ENCODE results near the gene TBXA2R.

The TBXA2R gene

DNA sequence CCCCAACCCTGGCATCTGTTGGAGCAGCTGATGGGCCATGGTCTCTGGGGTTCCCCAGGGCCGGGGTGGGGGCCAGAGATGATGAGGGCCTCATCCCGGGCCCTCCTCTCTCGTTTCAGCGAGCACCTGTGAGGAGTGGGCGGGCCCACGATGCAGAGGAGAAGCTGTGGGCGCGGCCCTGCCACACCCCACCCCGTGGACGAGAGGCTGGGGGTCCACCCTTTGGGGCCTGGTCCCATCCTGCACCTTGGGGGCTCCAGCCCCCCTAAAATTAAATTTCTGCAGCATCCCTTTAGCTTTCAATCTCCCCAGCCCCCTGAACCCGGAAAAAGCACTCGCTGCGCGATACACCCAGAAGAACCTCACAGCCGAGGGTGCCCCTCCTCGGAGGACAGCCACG is 28.3 kb downstream of the TBXA2R start:
- ChIA-PET CTCF (no interaction called here), POLR2A (no interaction called here)
- no peak for TF ChIP-seq BHLHE40 (IDR thresholded peaks at IDR 0.05; ENCODE audit: borderline replicate concordance)
- no peak for TF ChIP-seq SUZ12 (IDR thresholded peaks at IDR 0.05)
- no peak for TF ChIP-seq FOXK2 (IDR thresholded peaks at IDR 0.05)
- TF ChIP-seq CTBP1 (IDR thresholded peaks at IDR 0.05; ENCODE audit: borderline replicate concordance), result no peak
- no peak for TF ChIP-seq HDGF (IDR thresholded peaks at IDR 0.05; ENCODE audit: borderline replicate concordance)
- TF ChIP-seq NFRKB (IDR thresholded peaks at IDR 0.05), result no peak
- DNase-seq (ENCODE audit: extremely low spot score), result no peak

DNA sequence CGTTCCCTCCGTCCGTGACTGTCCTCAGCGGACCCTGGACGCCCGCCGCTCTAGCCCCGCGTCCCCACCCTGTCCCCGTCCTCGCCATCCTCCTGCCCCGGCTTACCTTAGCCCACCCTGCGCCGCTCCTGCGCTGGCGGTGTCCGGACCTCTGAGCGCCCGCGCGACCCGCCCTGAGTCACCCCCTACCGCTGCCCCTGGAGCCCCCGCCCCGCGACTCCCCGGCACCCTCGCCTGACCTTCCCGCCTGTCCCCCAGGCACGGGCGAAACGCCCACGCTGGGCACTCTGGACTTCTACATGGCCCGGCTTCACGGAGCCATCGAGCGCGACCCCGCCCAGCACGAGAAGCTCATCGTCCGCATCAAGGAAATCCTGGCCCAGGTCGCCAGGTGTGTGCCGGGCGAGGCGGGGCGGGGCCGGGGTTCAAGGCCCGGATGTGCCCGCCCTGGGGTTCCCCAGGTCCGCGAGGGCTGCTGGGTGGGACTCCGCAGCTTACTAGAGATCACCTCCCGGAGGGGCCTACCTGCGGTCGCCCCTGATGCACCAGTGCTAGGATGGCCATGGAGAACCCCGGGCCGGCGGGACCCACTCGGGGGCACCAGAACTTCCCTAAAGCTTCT is 28.8 kb downstream of the TBXA2R start:
- ChIA-PET CTCF (no interaction called here), POLR2A (interaction anchor here (0.8 kb wide), 1 partner anchor 22 kb away, joined by 3 read pairs; no protein-coding TSS in a partner anchor)
- no peak for DNase-seq (ENCODE audit: extremely low spot score)
- TF ChIP-seq FOXA1 (IDR thresholded peaks at IDR 0.05), result no peak
- no peak for TF ChIP-seq CTBP1 (IDR thresholded peaks at IDR 0.05; ENCODE audit: borderline replicate concordance)
- TF ChIP-seq FOXK2 (IDR thresholded peaks at IDR 0.05), result no peak
- TF ChIP-seq FOXM1 (IDR thresholded peaks at IDR 0.05; ENCODE audit: borderline replicate concordance), result no peak
- TF ChIP-seq ARNT (IDR thresholded peaks at IDR 0.05), result no peak

DNA sequence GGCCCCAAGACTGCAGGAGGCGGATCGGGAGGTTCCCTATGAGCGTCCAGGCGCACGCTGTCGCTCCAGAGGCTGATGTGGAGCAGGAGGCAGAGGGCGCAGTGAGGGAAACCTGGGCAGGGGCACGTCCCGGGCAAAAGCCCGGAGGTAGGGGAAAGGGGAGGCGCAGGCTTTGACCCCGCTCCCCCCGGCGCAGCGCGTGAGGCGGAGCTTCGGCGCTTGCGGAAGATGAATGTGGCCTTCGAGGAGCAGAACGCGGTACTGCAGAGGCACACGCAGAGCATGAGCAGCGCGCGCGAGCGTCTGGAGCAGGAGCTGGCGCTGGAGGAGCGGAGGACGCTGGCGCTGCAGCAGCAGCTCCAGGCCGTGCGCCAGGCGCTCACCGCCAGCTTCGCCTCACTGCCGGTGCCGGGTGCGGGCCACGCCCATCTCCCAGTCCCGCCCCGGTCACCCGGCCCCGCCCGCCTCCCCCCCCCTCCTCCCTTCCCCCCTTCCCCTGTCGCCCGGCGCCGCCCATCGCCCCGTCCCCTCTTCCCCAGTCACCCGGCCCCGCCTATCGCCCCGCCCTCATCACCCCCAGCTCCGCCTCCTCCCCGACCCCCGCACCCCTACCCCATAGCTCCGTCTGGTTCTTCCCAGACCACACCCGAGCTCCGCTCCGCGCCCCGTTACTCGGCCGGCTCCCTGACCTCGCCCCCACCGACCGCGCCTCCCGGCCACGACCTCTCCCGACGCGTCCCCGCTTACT is 29.8 kb downstream of the TBXA2R start:
- DNase-seq (ENCODE audit: extremely low spot score), result no peak
- POLR2A ChIA-PET, result interaction anchor here (0.8 kb wide), 1 partner anchor 23 kb away, joined by 3 read pairs; no protein-coding TSS in a partner anchor
- CTCF ChIA-PET, result interaction anchor here (0.6 to 2.0 kb wide), 2 partner anchors 9 to 31 kb away, joined by 6 to 10 read pairs; no protein-coding TSS in a partner anchor
- TF ChIP-seq LEF1 (IDR thresholded peaks at IDR 0.05; ENCODE audit: borderline replicate concordance), result no peak
- TF ChIP-seq BHLHE40 (IDR thresholded peaks at IDR 0.05; ENCODE audit: borderline replicate concordance), result no peak
- TF ChIP-seq FOXA1 (IDR thresholded peaks at IDR 0.05), result no peak
- TF ChIP-seq CTBP1 (IDR thresholded peaks at IDR 0.05; ENCODE audit: borderline replicate concordance), result no peak
- no peak for TF ChIP-seq TARDBP (IDR thresholded peaks at IDR 0.05)
- TF ChIP-seq ZNF384 (IDR thresholded peaks at IDR 0.05), result no peak
- no peak for TF ChIP-seq FOXK2 (IDR thresholded peaks at IDR 0.05)
- no peak for TF ChIP-seq ARNT (IDR thresholded peaks at IDR 0.05)
- no peak for TF ChIP-seq SUZ12 (IDR thresholded peaks at IDR 0.05)
- TF ChIP-seq NFRKB (IDR thresholded peaks at IDR 0.05), result no peak

DNA sequence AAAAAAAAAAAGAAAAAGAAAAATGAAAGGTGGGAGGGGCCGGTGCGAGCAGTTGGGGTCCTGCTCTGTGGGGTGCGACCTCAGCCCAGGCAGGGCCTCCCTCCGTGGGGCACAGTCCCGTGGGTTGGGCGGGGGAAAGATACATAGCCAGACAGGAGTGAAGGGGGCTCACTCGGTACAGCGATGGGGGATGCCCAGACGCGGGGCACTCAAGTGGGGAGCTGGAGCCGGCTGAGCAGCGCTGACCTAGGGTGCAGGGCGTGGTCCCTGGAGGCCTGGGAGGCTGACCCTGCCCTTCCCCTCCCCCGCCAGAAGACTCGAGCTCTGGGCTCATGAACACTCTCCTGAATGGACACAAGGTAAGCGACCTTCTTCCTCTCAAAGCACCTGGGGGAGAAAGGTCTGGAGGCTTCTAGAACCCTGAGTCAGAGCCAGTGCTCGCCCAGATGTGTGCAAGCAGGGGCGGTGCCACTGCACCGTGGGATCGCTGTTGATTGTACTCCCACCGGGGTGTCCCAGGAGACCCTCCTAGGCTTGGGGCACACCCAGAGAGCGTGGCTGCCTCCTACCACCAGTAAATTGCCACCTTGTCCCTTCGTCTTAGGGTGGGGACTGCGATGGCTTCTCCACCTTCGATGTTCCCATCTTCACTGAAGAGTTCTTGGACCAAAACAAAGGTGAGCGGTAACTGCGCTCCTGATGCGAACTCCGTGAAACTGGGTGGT is 30.6 kb downstream of the TBXA2R start:
- ChIA-PET POLR2A (no interaction called here), CTCF (interaction anchor here (0.6 to 2.0 kb wide), 6 partner anchors 8 to 34 kb away, joined by 3 to 10 read pairs (median 4); no protein-coding TSS in a partner anchor)

DNA sequence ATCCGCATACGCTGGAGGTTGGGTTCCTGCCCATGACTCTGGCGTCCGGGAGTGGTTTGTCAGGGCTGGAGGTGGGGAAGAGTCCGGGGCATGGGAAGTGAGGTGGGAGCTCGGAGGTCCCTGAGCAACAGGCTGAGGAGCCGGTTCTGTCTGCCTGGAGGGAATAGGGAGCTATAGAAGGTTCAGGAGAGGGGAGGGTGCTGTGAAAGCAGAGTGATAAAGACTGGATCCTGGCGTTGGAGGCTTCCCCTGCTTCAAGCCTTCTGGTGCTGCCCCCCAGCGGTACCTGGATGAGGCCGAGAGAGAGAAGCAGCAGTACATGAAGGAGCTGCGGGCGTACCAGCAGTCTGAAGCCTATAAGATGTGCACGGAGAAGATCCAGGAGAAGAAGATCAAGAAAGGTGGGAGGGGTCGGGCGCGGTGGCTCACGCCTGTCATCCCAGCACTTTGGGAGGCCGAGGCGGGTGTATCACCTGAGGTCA is 31.4 kb downstream of the TBXA2R start:
- DNase-seq (ENCODE audit: extremely low spot score), result peak; percentile 41
- ChIA-PET CTCF (interaction anchor here (0.6 to 2.0 kb wide), 7 partner anchors 9 to 75 kb away, joined by 3 to 10 read pairs (median 4); no protein-coding TSS in a partner anchor), POLR2A (no interaction called here)
- TF ChIP-seq CTBP1 (IDR thresholded peaks at IDR 0.05; ENCODE audit: borderline replicate concordance), result no peak; the same call in 1 of the 2 replicates
- no peak for TF ChIP-seq BHLHE40 (IDR thresholded peaks at IDR 0.05; ENCODE audit: borderline replicate concordance)
- TF ChIP-seq, protein P1, sequence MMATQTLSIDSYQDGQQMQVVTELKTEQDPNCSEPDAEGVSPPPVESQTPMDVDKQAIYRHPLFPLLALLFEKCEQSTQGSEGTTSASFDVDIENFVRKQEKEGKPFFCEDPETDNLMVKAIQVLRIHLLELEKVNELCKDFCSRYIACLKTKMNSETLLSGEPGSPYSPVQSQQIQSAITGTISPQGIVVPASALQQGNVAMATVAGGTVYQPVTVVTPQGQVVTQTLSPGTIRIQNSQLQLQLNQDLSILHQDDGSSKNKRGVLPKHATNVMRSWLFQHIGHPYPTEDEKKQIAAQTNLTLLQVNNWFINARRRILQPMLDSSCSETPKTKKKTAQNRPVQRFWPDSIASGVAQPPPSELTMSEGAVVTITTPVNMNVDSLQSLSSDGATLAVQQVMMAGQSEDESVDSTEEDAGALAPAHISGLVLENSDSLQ (IDR thresholded peaks at IDR 0.05), result no peak
- no peak for TF ChIP-seq FOXA1 (IDR thresholded peaks at IDR 0.05)
- TF ChIP-seq ELF4 (IDR thresholded peaks at IDR 0.05), result no peak
- no peak for TF ChIP-seq HDGF (IDR thresholded peaks at IDR 0.05; ENCODE audit: borderline replicate concordance)
- no peak for TF ChIP-seq SUZ12 (IDR thresholded peaks at IDR 0.05)
- no peak for TF ChIP-seq L3MBTL2 (conservative IDR thresholded peaks at IDR 0.05)
- no peak for TF ChIP-seq FOXK2 (IDR thresholded peaks at IDR 0.05)
- TF ChIP-seq TARDBP (IDR thresholded peaks at IDR 0.05), result no peak
- no peak for TF ChIP-seq LEF1 (IDR thresholded peaks at IDR 0.05; ENCODE audit: borderline replicate concordance)
- TF ChIP-seq ZNF384 (IDR thresholded peaks at IDR 0.05), result no peak
- no peak for TF ChIP-seq NFRKB (IDR thresholded peaks at IDR 0.05)

More for the DNA sequence above, 30.6 kb downstream of the TBXA2R start:
- no peak for TF ChIP-seq FOXM1 (IDR thresholded peaks at IDR 0.05; ENCODE audit: borderline replicate concordance)
- TF ChIP-seq HDGF (IDR thresholded peaks at IDR 0.05; ENCODE audit: borderline replicate concordance), result no peak
- no peak for TF ChIP-seq FOXA1 (IDR thresholded peaks at IDR 0.05)
- no peak for TF ChIP-seq CTBP1 (IDR thresholded peaks at IDR 0.05; ENCODE audit: borderline replicate concordance)
- no peak for TF ChIP-seq ELF4 (IDR thresholded peaks at IDR 0.05)
- TF ChIP-seq SUZ12 (IDR thresholded peaks at IDR 0.05), result no peak
- no peak for TF ChIP-seq FOXK2 (IDR thresholded peaks at IDR 0.05)
- no peak for TF ChIP-seq BHLHE40 (IDR thresholded peaks at IDR 0.05; ENCODE audit: borderline replicate concordance)
- TF ChIP-seq, protein P1 (IDR thresholded peaks at IDR 0.05), result no peak
- TF ChIP-seq NFRKB (IDR thresholded peaks at IDR 0.05), result no peak
- TF ChIP-seq TARDBP (IDR thresholded peaks at IDR 0.05), result no peak
- no peak for TF ChIP-seq LEF1 (IDR thresholded peaks at IDR 0.05; ENCODE audit: borderline replicate concordance)
- TF ChIP-seq ZNF384 (IDR thresholded peaks at IDR 0.05), result no peak
- TF ChIP-seq L3MBTL2 (conservative IDR thresholded peaks at IDR 0.05), result no peak
- no peak for TF ChIP-seq ARNT (IDR thresholded peaks at IDR 0.05)
- TF ChIP-seq SP1 (IDR thresholded peaks at IDR 0.05), result no peak
- DNase-seq (ENCODE audit: extremely low spot score), result no peak

Measured in HEK293T (cell line).